AG09309 (cell line): ENCODE data around the gene ABHD4.
"Not testable (repeated sequence)": the region's sequence is repeated elsewhere in the genome, so short reads cannot be mapped to it uniquely, and the experiment has no call there.

ENCODE experiments used
- DNase-seq: peaks from one replicate; pipeline ENCODE4 v3.0.0-alpha.2; 2010; ENCODE audit warnings: low read depth
- H3K4me3 ChIP-seq: 2 replicates; pipeline ENCODE4 v1.5.1; 2011; ENCODE audit warnings: mild to moderate bottlenecking, low read depth, low read length, moderate library complexity; ENCODE audit not compliant: control insufficient read depth
- CTCF ChIP-seq: IDR thresholded peaks from 2 replicates; pipeline ENCODE4 v1.5.1; 2011; ENCODE audit warnings: mild to moderate bottlenecking, low read depth, low read length, inconsistent platforms; ENCODE audit not compliant: insufficient read depth, control insufficient read depth; ENCODE audit errors: missing control alignments

The ABHD4 gene

GRCh38 chr14:22626590-22626989 lies 28.5 kb downstream of the ABHD4 start:
- TF ChIP-seq CTCF, result no peak
- DNase-seq, result no peak
- H3K4me3 ChIP-seq, result no peak overlapping the region

GRCh38 chr14:22627506-22628263 lies 29.6 kb downstream of the ABHD4 start:
- TF ChIP-seq CTCF, result no peak
- no peak for DNase-seq
- no peak overlapping the region for H3K4me3 ChIP-seq

- no peak for TF ChIP-seq CTCF
- no peak for DNase-seq
- no peak overlapping the region for H3K4me3 ChIP-seq
Observed at GRCh38 chr14:22629361-22629760, 31.3 kb downstream of the ABHD4 start.

GRCh38 chr14:22630066-22630465 lies 32.0 kb downstream of the ABHD4 start:
- no peak for DNase-seq
- H3K4me3 ChIP-seq, result no peak overlapping the region
- TF ChIP-seq CTCF, result no peak

GRCh38 chr14:22630486-22630885 lies 32.4 kb downstream of the ABHD4 start:
- no peak for TF ChIP-seq CTCF
- no peak overlapping the region for H3K4me3 ChIP-seq
- DNase-seq, result peak; percentile 82

- H3K4me3 ChIP-seq, result no peak overlapping the region
- TF ChIP-seq CTCF, result no peak
- DNase-seq, result no peak
Observed at GRCh38 chr14:22634233-22634900, 36.3 kb downstream of the ABHD4 start.

- H3K4me3 ChIP-seq, DNase-seq: not testable (repeated sequence)
Observed at GRCh38 chr14:22635980-22636379, 37.9 kb downstream of the ABHD4 start.
